Raji (cell line): ENCODE measurements around the gene ACAT1.
A peak's percentile ranks its signal among the peaks of the same experiment; 100 is the strongest.

Experiments
- POLR2A ChIP-seq: IDR thresholded peaks from 2 replicates; pipeline ENCODE4 v1.6.1; 2011; ENCODE audit warnings: low read depth, low read length, control low read depth; ENCODE audit not compliant: insufficient read depth

Gene ACAT1

DNA sequence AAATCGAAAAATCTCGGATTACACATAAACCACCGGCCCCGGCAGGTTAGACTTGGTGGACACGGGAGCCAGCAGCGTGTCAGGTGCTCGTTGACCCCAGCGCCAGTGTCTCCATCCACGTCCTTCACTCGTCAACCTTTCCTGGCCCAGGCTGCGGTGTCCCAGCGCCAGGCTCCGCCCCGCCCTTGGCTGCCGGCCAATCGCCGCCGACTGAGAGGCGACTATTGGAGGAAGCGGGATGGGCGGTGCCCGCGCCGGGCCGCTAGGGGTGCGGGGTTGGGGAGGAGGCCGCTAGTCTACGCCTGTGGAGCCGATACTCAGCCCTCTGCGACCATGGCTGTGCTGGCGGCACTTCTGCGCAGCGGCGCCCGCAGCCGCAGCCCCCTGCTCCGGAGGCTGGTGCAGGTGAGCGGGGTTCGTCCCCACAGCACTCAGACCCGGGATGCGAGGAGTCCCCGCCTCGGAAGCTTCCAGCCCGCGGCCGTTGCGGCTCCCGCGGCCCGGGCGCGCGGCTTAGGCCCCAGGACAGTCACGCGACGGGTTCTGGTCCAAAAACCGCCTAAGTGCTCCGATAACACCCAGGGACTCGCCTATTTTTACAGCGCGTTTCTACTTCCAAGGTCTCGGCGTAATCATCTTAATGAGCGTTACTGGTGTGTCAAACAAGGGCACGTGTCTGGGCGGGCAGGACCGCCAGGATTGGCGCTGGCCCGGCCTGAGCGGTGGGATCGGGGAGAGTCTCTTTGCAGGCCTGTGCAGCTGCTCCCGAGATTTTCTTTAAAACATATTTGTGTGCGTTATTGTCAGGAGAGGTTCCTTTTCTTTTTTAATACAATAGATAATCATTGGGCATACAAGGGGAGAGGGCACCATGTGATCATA is at the start of gene ACAT1:
Gene ACAT1 (plus strand): TSS at position 294 of the 882 bp plus-strand sequence. CDS start 40 bp downstream, at position 334.
- peak; percentile 85 for TF ChIP-seq POLR2A

- no peak for TF ChIP-seq POLR2A
These were observed 36.6 kb upstream of the ACAT1 start for GRCh38 chr11:108084811-108085210.

DNA sequence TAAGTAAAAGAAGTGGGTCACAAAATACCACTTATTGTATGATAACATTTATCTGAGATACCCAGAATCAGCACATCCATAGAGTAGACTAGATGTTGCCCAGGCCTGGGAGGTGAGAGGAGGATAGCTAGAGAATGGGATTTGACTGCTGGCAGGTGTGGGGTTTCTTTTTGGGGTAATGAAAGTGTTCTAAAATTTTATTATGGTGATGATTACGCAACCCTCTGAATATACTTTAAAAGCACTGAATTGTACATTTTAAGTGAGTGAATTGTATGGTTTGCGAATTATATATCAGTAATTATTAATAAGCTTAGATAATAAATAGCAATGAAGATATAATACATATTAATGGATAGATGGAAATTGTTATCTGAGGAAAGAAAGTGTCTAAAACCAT is 35.7 kb upstream of the ACAT1 start:
- no peak for TF ChIP-seq POLR2A

DNA sequence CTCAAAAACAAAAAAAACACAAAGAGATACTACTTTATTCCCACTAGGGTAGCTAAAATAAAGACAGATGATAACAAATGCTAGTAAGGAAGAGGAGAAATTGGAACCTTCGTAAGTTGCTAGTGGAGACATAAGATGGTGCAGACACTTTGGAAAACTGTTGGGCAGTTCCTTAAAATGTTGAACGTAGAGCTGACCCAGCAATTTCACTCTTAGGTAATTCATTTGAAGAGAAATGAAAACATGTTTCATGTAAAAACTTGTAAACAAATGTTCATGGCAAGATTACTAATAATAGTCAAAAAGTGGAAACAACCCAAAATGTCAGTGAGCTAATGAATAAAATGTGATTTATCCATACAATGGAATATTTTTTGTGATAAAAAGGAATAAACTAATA is 29.2 kb upstream of the ACAT1 start:
- no peak for TF ChIP-seq POLR2A

GRCh38 chr11:108093128-108093904 is 28.1 kb upstream of the ACAT1 start:
- TF ChIP-seq POLR2A: no peak

DNA sequence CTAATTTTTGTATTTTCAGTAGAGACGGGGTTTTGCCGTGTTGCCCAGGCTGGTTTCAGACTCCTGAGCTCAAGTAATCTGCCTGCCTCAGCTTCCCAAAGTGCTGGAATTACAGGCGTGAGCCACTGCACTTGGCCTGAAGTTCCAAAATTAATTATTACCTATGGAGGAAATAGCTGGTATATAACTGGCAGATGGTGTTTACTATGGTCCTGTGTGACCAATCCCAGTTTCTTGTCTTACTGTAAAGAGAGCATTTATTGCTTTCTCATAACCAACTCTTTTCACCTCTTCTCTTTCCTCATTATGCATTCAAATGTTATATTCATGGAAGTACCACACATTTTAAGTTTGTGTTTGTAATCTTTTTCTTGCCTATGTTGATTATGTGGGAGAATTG is 24.2 kb upstream of the ACAT1 start:
- no peak for TF ChIP-seq POLR2A

GRCh38 chr11:108101090-108101775 is 20.1 kb upstream of the ACAT1 start:
- no peak for TF ChIP-seq POLR2A

DNA sequence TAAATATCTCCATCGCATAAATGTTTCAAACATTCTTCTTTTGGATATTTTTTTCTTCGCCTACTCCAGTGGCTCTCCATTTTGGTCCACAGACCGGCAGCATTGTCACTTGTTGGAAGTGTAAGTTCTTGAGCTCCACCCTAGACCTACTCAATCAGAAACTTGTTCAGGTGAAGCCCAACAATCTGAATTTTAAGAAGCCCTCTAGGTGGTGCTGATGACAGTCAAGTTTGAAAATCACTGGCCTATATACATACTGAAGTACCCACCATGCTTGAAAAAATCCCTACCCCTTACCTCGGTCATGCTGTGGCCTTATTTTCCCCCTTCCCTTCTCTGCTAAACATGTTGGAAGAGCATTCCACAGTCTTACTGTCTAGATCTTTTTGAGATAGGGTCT is 10.2 kb upstream of the ACAT1 start:
- no peak for TF ChIP-seq POLR2A

DNA sequence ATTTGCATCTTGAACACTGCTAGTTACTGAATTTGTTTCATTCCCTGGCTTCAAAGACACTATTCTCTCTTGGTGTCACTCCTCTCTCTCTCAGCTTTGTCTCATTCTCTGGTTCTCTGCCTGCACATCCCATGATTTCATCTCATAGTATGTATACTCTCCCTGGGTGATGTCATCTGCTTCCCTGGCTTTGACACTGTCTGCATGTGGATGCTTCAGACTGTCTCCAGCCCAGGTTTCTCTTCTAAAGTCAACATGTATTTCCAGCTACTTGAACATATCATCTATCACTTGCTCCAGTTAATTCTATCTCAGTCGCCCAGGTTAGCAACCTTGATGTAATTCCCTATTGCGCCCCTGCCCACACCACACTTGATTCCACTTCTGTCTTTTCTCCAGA is 9.3 kb upstream of the ACAT1 start:
- no peak for TF ChIP-seq POLR2A

GRCh38 chr11:108115500-108116140 is 5.7 kb upstream of the ACAT1 start:
- no peak for TF ChIP-seq POLR2A

- TF ChIP-seq POLR2A: no peak
These were observed 3.5 kb upstream of the ACAT1 start for GRCh38 chr11:108117746-108118371.

DNA sequence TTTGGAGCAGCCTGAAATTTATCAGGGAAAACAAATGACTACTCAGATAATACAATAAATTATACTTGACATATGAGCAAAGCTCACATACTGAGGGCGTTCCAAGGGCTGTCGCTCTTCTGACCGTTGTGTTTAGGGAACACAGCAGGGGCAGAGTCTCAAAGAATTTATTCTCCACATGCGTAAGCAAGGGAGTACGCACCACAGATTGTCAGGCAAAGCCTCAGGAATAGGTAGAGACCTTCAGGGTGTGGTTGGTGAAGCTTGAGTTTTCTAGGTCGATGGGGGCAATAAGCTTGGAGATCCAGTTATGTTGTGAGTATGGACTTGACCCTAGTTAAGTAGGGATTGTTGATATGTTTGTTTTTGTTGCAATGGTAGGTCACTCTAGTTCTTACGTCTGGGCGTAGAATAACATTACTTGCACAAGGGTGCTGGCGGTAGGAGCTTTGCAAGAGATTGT is 830 bp downstream of the ACAT1 start:
- TF ChIP-seq POLR2A: no peak

DNA sequence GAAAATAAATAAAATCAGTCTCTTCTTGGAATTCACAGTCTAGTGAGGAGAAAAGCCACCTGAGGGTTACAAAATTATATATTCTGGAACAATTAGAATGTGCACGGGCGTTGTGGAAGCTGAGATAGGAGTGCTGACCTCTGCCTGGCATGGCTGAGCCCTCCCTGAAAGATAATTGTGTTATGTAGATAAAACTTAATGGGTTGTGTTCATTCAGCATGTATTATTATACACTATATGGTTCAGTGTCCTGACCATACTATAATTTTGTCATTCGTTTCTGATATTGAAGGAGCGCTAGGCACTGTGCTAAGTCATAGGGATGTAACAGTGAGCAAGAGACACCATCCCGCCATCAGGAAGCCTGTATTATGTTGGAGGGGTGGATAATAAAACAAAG is 3.7 kb downstream of the ACAT1 start:
- TF ChIP-seq POLR2A: no peak

GRCh38 chr11:108128772-108129171 is 7.4 kb downstream of the ACAT1 start:
- no peak for TF ChIP-seq POLR2A
